Mononuclear cell (primary cell): Measurements from ENCODE around the gene ZNF32. TPM values are rescaled to one million over a fixed set of nuclear protein-coding genes. Genes with fewer than 3 reads are reported as not detected.

ENCODE experiments used
- H3K27me3 ChIP-seq: 2 replicates; pipeline ENCODE4 v1.6.0; 2011; ENCODE audit warnings: low read length, control low read depth; ENCODE audit not compliant: insufficient read depth
- H3K4me1 ChIP-seq: 2 replicates; pipeline ENCODE4 v1.5.1; 2011; ENCODE audit warnings: mild to moderate bottlenecking, low read length, control low read depth; ENCODE audit not compliant: insufficient read depth
- H3K4me3 ChIP-seq: 2 replicates; pipeline ENCODE4 v1.5.1; 2011; ENCODE audit warnings: mild to moderate bottlenecking, low read length, moderate library complexity
- H3K9me3 ChIP-seq: 2 replicates; pipeline ENCODE4 v1.5.1; 2011; ENCODE audit warnings: low read depth, mild to moderate bottlenecking, control low read depth, low read length
- total RNA-seq: library from RNA; depleted of rRNA; stranded (reverse); fragments of >200 nt; gene quantifications from one replicate; pipeline ENCODE4 v1.2.3, GENCODE V29; 2012

ZNF32 gene, protein sequence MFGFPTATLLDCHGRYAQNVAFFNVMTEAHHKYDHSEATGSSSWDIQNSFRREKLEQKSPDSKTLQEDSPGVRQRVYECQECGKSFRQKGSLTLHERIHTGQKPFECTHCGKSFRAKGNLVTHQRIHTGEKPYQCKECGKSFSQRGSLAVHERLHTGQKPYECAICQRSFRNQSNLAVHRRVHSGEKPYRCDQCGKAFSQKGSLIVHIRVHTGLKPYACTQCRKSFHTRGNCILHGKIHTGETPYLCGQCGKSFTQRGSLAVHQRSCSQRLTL
- 19.7 TPM for total RNA-seq

DNA sequence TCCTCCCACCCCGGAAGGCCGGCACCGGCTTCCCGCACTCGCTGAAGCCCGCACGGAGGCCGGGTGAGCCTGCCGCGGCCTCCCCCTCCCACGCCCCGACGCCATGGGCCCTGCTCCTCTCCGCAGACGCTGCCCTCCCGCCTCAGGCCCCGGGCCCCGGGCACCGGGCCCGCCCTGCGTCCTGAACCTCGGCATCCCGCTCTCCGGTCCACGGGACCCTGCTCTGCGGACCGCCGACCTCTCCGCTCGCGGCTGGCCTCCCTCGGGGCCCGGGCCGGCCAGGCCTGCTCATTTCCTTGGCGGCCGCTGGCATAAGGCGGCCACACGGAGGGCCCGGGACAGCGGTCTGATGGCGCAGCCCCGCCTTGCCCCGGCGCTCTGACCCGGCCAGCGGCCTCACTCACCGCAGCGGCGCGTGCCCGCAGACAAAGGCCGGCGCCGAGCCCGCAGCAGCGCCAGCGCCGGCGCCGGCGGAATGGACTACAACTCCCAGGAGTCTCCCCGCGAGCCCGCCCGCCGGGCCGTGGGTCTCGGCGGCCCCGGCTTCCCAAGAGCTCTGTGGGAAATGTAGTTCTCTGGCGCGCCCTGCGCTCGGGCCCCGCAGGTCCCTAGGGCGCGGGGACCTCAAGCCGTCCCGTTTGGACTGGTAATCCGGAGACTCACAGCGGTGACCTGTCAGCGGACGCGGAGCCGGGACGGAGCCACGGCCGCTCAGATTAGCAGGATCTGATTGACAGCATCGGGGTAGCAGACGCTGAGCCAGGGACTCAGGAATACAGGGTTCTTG is at the start of gene ZNF32:
ZNF32 (minus strand) TSS at position 484 of the 787 bp plus-strand sequence. CDS start 2,748 bp downstream, outside the sequence.
- peak within 1 kb of the TSS; percentile 72 for H3K4me3 ChIP-seq
- H3K27me3 ChIP-seq, result no peaks in the 10 kb centered on the region
- H3K4me1 ChIP-seq, result peaks cover 13% of the 10 kb centered on the region
- peaks cover 29% of the 10 kb centered on the region for H3K9me3 ChIP-seq

DNA sequence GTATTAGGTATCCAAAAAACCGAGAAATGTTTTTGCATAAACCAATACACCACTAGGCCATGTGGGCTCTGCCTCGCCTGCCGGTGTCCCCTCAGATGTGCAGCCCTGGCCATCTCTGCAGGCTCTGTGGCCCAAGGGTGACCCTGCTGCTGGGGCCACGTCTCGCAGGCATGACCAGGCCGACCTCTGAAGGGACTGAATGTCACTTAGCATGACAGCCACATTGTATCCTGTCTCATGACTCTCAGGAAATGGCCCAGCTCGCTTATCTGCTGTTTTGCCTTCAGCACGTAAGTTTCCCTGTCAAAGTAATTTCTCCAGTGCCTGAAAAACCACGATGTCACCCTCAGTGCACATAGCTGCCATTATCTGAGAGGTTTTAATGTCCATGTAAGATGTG is 49.5 kb upstream of the ZNF32 start:
- H3K4me3 ChIP-seq, result no peak overlapping the region
- H3K4me1 ChIP-seq, result no peaks in the 10 kb centered on the region
- no peaks in the 10 kb centered on the region for H3K27me3 ChIP-seq
- no peaks in the 10 kb centered on the region for H3K9me3 ChIP-seq

DNA sequence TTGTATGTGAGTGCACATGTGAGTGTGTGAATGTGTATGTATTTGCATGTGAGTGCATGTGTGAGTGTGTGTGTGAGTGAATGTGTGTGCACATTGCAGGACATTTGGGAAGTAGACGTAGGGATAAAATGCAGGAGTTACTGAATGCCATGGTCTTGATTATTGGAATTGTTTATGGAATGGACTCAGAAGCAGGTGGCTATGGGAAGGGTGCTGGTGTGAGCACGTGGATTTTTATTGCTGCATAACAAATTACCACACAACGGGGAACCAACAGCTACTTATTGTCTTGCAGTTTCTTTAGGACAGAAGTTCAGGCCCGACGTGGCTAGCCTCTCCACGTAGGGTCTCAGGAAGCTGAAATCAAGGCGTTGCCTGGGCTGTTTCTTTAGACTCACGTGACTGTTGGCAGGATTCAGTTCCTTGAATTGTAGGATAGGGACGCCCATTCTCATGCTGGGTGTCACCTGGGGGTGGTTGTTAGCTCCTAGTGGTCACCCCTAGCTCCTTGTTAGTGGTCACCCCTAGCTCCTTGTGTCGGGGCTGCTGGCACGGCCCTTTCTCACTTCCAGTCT is 48.3 kb upstream of the ZNF32 start:
- Histone ChIP-seq H3K9me3 (no peaks in the 10 kb centered on the region), H3K4me1 (no peaks in the 10 kb centered on the region), H3K27me3 (no peaks in the 10 kb centered on the region), H3K4me3 (no peak overlapping the region)

DNA sequence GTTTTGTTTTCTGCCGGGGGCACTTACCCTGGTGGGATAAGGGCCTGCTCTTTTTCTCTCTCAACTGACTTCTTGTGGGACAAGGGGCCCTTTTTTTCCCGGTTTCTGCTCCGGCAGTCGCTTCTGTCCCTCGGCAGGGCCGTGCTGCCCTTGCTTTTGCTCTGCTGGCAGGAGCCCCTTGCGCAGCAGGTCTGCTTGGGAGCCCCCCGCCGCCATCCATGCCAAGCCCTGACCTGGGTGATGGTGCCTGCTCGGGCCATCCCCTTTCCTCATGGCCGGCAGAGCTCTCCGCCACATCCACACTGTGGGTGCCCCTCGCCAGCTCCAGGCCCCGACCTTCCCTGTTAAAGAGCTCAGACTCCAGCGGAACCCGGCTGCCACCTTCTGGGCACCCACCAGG is 47.0 kb upstream of the ZNF32 start:
- Histone ChIP-seq H3K4me1 (no peaks in the 10 kb centered on the region), H3K4me3 (no peak overlapping the region), H3K9me3 (no peaks in the 10 kb centered on the region), H3K27me3 (peaks cover 6% of the 10 kb centered on the region)

DNA sequence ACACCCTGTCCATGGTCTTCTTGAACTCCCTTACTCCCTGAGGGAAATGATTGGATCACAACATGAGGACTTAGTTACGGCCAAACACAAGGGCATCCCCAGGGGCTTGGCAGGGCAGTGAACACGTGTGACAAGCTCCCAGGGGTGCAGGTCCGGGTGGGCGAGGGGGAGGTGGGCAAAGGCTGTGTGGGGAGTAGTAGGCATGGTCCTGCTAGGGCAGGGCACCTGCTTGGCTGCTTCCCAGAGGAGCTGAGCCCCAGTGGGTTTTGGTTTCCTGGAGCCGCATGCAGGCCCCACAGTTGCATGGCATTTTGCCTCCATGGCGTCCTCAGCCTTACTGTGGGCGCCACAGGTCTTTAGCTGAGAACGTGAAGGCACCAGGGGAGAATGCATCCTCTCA is 46.6 kb upstream of the ZNF32 start:
- Histone ChIP-seq H3K9me3 (no peaks in the 10 kb centered on the region), H3K4me1 (peaks cover 3% of the 10 kb centered on the region)

DNA sequence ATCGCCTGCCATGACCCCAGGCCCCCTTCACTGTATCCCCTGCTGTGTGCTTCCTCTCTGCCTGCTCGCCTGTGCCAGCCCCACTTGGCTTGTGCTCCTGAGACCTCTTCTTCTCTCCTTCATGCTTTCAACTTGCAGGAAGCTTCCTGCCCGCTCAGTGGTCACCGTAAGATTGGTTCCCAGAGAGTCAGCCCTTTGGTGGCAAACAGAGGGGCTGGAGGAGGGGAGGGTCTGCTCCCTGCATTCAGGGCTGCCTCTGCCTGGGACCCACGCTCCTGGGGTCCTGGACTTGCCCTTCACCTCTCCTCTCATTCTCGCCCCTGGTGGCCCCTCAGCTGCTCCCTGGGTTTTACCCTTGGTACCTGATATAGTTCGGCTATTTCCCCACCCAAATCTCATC is 45.8 kb upstream of the ZNF32 start:
- Histone ChIP-seq H3K27me3 (peaks cover 7% of the 10 kb centered on the region), H3K9me3 (no peaks in the 10 kb centered on the region), H3K4me3 (no peak overlapping the region), H3K4me1 (peaks cover 10% of the 10 kb centered on the region)

More for the DNA sequence above, 46.6 kb upstream of the ZNF32 start:
- Histone ChIP-seq H3K4me3 (no peak overlapping the region), H3K27me3 (peaks cover 7% of the 10 kb centered on the region)

DNA sequence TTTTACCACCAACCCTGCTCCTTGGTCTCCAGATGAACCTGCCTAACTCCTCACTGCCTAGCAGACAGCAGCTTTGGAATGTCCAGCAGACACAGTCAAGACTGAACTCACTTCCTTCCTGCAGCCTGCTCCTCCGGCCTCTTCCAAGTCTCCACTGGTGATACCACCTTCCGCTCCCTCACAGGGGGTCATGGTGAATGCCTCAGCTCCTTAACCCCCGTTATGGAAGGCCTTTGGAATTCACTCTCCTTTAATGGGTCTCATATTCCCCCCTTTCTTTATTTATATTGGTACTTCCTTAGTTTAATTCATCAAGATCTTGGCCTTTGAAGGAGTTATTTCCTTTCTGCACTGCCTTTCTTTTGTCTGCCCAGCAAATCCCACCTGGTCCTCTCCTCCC is 44.9 kb upstream of the ZNF32 start:
- no peaks in the 10 kb centered on the region for H3K9me3 ChIP-seq
- H3K4me1 ChIP-seq, result peaks cover 15% of the 10 kb centered on the region
- H3K4me3 ChIP-seq, result no peak overlapping the region
- peaks cover 7% of the 10 kb centered on the region for H3K27me3 ChIP-seq

DNA sequence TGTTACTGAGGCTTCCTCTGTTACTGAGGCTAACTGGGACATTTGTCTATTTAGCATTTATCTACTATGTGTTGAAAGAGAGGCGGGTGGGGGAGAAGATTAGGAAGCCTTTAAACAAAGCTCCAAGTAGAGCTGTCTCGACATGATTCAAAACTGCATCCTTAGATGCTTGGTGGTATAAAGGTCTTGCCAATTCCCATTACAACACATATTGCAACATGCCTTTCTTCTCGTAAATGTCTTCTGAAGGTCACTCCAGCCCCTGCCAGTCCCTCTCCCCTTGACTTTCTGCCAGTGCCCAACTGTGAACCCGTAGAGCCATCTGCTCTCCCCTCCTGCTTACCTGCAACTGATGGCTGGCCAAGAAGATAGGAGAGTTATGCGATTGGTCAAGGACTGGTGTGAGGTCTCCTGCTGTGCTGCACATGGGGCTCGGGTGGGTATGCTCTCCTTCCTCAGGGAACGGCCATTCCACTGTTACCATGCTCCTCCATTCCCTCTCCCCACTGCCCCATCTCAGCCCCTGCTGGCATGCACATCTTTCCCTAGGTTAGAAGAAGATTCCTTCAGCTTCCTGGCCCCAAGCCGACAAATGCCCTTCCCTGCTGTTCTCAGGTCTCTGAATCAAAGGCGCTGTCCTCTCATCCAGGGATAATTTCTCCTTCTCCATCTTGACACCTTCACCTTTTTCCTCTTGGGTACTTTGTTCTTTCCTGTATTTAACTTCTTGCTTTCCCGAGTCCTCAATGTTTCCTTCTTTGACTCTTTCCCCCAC is 43.6 kb upstream of the ZNF32 start:
- Histone ChIP-seq H3K4me3 (no peak overlapping the region), H3K27me3 (peaks cover 7% of the 10 kb centered on the region), H3K9me3 (no peaks in the 10 kb centered on the region), H3K4me1 (peaks cover 15% of the 10 kb centered on the region)

DNA sequence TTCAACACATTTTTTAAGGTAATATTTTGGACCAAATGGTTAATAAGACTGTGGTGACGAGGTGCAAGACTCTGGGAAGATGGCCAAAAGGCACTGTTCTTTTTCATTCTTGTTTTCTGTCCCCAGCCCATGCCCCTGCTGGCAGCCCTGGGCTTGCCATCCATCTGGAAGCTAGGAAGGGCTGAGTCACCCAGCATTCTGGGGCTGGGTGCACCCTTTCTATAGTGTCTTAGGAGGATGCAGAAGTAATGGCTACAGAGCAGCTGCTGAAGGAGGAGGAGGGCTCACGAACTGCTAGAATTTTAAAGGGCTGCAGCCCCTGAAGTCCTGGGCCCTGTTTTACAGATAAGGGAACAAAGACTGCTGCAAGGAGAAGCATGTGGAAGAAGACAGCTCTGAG is 42.8 kb upstream of the ZNF32 start:
- Histone ChIP-seq H3K4me3 (no peak overlapping the region), H3K4me1 (peaks cover 15% of the 10 kb centered on the region), H3K9me3 (no peaks in the 10 kb centered on the region), H3K27me3 (peaks cover 7% of the 10 kb centered on the region)

DNA sequence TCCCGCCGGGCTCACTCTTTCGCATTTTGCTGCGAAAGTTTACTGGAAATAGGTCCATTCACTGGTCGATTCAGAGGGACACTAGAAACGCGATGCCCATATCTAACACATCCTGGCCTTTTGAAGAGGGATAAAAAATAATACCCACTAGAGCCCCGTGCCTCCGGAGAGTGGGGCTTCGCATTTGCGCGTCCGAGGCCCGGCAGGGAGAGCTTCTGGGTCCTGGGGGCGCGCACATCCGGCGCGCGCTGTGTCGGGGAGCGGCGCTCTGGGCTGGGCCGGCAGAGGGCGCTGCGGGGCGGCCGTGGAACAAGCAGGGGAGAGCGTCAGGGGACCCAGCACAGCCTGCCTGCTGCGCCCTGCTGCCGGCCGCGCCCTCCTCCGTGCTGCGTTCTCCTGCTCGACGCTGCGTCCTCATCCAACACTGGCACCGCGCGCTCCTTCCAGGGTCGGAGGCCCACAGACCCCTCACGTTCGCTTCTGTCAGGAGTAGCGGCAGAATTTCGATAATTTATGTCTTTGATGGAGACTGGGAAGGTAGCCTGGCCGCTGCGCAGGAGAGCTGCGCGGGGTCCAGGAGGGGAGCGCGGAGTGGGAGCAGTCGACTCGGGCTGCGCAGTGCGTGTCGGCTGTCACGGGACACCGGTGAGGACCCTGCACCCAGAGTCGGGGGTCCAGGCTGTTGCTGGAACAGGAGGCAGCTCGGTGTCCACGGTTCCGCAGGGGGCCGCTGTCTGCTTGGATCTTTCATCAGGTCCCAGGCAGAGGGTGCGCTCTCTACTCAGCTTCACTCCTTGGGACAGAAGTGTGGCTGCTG is 41.5 kb upstream of the ZNF32 start:
- Histone ChIP-seq H3K4me3 (peak overlapping the region; percentile 57), H3K9me3 (no peaks in the 10 kb centered on the region), H3K27me3 (peaks cover 7% of the 10 kb centered on the region), H3K4me1 (peaks cover 15% of the 10 kb centered on the region)

DNA sequence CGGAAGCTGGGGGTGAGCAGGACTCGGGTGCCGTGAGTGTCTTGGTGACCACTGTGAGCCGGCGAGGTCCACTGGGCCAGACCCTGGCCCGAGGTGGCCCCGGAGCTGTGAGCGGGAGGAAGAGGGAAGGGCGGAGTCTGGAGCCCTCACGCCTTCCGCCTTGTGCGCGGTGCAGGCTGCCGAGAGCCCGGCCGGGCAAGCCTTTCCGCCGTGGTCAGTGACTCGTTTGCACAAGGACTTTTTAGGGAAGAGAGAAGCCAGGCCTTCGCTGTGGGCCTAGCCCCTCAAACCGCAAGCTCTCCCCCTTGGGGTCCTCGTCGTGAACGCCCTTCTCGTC is 40.9 kb upstream of the ZNF32 start:
- Histone ChIP-seq H3K4me1 (peaks cover 15% of the 10 kb centered on the region), H3K27me3 (peaks cover 7% of the 10 kb centered on the region), H3K9me3 (no peaks in the 10 kb centered on the region), H3K4me3 (peak overlapping the region; percentile 57)

DNA sequence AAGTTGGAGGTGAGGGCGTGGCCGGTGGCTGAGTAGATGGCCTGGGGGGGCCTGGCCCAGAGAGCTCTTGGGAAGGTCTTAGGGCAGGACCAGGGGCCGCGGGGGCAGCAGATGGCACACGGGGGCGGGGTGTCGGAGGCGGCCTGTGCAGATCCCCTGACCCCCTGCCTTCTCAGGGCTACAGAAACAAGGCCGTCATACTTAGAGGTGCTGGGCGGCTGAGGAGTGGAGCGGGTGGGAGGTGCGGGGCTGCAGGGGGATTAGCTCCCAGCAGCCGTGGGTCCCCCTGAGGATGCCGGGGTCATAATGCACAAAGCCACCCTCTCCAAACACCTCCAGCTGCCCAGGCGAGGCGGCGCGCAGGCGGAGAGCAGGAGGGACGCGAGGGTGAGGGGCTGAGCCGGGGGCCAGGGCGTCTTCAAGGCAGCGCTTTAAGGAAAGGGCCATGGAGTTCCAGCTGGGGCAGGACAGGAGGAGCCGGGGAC is 40.4 kb upstream of the ZNF32 start:
- H3K27me3 ChIP-seq, result peaks cover 7% of the 10 kb centered on the region
- no peaks in the 10 kb centered on the region for H3K9me3 ChIP-seq
- no peak overlapping the region for H3K4me3 ChIP-seq
- H3K4me1 ChIP-seq, result peaks cover 15% of the 10 kb centered on the region

DNA sequence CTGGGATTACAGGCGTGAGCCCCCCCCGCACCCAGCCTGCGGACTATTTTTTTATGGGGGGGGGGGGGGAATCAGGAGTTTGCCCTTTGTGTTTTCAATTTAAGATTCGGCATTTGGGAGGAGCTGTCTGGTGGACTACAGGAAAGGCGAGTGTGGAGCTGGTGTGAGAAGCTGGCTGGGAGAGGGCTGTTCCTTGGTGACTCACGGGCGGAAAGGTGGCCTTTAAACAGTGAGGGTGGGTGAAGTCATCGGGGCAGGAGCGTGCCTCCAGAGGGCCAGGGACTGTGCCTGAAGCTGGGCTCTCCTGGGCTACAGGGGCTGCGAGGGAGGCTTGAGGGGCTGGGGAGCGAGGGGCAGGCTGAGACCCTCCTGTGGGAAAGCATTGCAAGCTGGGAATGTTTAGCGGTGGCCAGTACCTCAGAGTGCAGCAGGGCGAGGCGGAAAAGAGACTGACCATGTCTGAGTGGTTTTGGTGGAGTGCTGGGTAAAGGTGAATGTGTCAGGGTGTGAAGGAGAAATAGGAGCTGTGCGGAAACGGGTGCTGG is 39.7 kb upstream of the ZNF32 start:
- Histone ChIP-seq H3K4me3 (no peak overlapping the region), H3K27me3 (peaks cover 7% of the 10 kb centered on the region)

DNA sequence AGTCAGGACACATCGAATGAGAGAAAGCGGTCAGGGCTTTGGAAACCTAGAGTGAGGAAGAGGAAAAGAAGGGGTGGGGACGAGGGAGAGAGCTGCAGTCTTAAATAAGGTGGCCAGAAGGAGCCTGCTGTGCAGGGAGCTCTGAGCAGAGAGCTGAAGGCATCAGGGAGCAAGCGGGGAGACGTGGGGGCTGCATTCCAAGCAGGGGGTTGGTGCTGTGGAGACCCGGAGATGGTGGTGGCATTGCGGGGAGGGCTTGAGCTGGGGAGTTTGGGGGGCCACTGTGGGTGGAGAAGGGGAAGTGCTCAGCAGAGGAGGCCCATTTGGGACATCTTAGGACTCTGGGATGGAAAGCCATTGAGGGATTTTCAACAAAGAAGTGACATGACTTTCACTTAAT is 38.7 kb upstream of the ZNF32 start:
- Histone ChIP-seq H3K27me3 (peaks cover 7% of the 10 kb centered on the region), H3K4me1 (peaks cover 15% of the 10 kb centered on the region), H3K4me3 (no peak overlapping the region), H3K9me3 (no peaks in the 10 kb centered on the region)

More for the DNA sequence above, 39.7 kb upstream of the ZNF32 start:
- Histone ChIP-seq H3K4me1 (peaks cover 15% of the 10 kb centered on the region), H3K9me3 (no peaks in the 10 kb centered on the region)
